GM18870 (cell line): Measurements from ENCODE around the gene ZIC1.
A peak's percentile ranks its signal among the peaks of the same experiment; 100 is the strongest.

Experiments used
- ATAC-seq: cut with Tn5 transposase; IDR thresholded peaks from one replicate; pipeline ENCODE4 v1.9.1; 2021; ENCODE audit warnings: moderate library complexity; ENCODE audit not compliant: unreplicated experiment

ZIC1 gene

GRCh38 chr3:147409143-147410115, at the start of gene ZIC1:
ZIC1 (plus strand) TSS chr3:147409365; CDS start chr3:147410113, 748 bp downstream.
- no peak for ATAC-seq

GRCh38 chr3:147360051-147360439, 49.1 kb upstream of the ZIC1 start:
- no peak for ATAC-seq

- ATAC-seq = no peak
These were observed 48.3 kb upstream of the ZIC1 start for GRCh38 chr3:147360646-147361453.

- peak; percentile 74 for ATAC-seq
These were observed 47.4 kb upstream of the ZIC1 start for GRCh38 chr3:147361454-147362420.

GRCh38 chr3:147364771-147365170, 44.4 kb upstream of the ZIC1 start:
- no peak for ATAC-seq

GRCh38 chr3:147365196-147366115, 43.7 kb upstream of the ZIC1 start:
- ATAC-seq = no peak

GRCh38 chr3:147367676-147368075, 41.5 kb upstream of the ZIC1 start:
- no peak for ATAC-seq

- no peak for ATAC-seq
These were observed 41.0 kb upstream of the ZIC1 start for GRCh38 chr3:147368151-147368550.

GRCh38 chr3:147368561-147369221, 40.5 kb upstream of the ZIC1 start:
- no peak for ATAC-seq

- no peak for ATAC-seq
These were observed 39.9 kb upstream of the ZIC1 start for GRCh38 chr3:147369231-147369630.

- ATAC-seq = no peak
These were observed 39.5 kb upstream of the ZIC1 start for GRCh38 chr3:147369661-147370123.

- no peak for ATAC-seq
These were observed 38.8 kb upstream of the ZIC1 start for GRCh38 chr3:147370349-147370748.

GRCh38 chr3:147371140-147371539, 38.0 kb upstream of the ZIC1 start:
- ATAC-seq = no peak

GRCh38 chr3:147371771-147372340, 37.3 kb upstream of the ZIC1 start:
- ATAC-seq = no peak

- ATAC-seq = no peak
These were observed 36.6 kb upstream of the ZIC1 start for GRCh38 chr3:147372525-147373027.

- ATAC-seq = no peak
These were observed 35.9 kb upstream of the ZIC1 start for GRCh38 chr3:147373301-147373700.

- ATAC-seq = no peak
These were observed 31.5 kb upstream of the ZIC1 start for GRCh38 chr3:147377412-147378367.
